Neural cell (in vitro differentiated cells): ENCODE measurements around the gene HLA-DRB1. TPM values are rescaled to one million over a fixed set of nuclear protein-coding genes. Genes with fewer than 3 reads are reported as not detected.
"Not testable (repeated sequence)": the region's sequence is repeated elsewhere in the genome, so short reads cannot be mapped to it uniquely, and the experiment has no call there.

Experiments used
- H2AFZ ChIP-seq: fragments of 200-600, 300-800 bp; sonication (generic), shearing (Covaris generic); 2 replicates; pipeline ENCODE4 v1.6.0; 2014; ENCODE audit warnings: low read depth, mild to moderate bottlenecking, antibody characterized with exemption, low read length, moderate library complexity
- H3F3A ChIP-seq: fragments of 200-600 bp; shearing (Covaris generic); 2 replicates; pipeline ENCODE4 v1.6.1; 2016; ENCODE audit warnings: mild to moderate bottlenecking, moderate library complexity, mixed read lengths, antibody characterized with exemption, low read length; ENCODE audit not compliant: insufficient read depth, poor library complexity, severe bottlenecking
- H3K27ac ChIP-seq: fragments of 200-600, 300-800 bp; sonication (generic), shearing (Covaris generic); 2 replicates; pipeline ENCODE4 v1.5.1; 2014; ENCODE audit warnings: mild to moderate bottlenecking, low read length, moderate library complexity
- H3K27me3 ChIP-seq: fragments of 300-800, 200-600 bp; sonication (generic), shearing (Covaris generic); 2 replicates; pipeline ENCODE4 v1.6.0; 2014; ENCODE audit warnings: mild to moderate bottlenecking, low read depth, low read length, moderate library complexity; ENCODE audit not compliant: insufficient read depth
- H3K36me3 ChIP-seq: fragments of 300-800, 200-600 bp; sonication (generic), shearing (Covaris generic); 2 replicates; pipeline ENCODE4 v1.5.1; 2014; ENCODE audit warnings: mild to moderate bottlenecking, antibody characterized with exemption, low read length, moderate library complexity; ENCODE audit not compliant: insufficient read depth
- H3K4me2 ChIP-seq: fragments of 300-800, 200-600 bp; sonication (generic), shearing (Covaris generic); 2 replicates; pipeline ENCODE4 v1.6.0; 2014; ENCODE audit warnings: mild to moderate bottlenecking, low read length
- H3K4me3 ChIP-seq: fragments of 300-800, 200-600 bp; sonication (generic), shearing (Covaris generic); 2 replicates; pipeline ENCODE4 v1.5.1; 2014; ENCODE audit warnings: mild to moderate bottlenecking, low read length, moderate library complexity
- H3K79me2 ChIP-seq: fragments of 200-600 bp; shearing (Covaris generic); replicated peaks from 2 replicates; pipeline ENCODE4 v1.6.0; 2014; ENCODE audit warnings: mild to moderate bottlenecking, low read length, moderate library complexity; ENCODE audit not compliant: insufficient read depth
- H3K9ac ChIP-seq: fragments of 300-800, 200-600 bp; sonication (generic), shearing (Covaris generic); 2 replicates; pipeline ENCODE4 v1.6.1; 2016; ENCODE audit warnings: mild to moderate bottlenecking, low read length, mixed read lengths
- H3K9me2 ChIP-seq: fragments of 200-600 bp; shearing (Covaris generic); 2 replicates; pipeline ENCODE4 v1.6.1; 2016; ENCODE audit warnings: mild to moderate bottlenecking, low read length, mixed read lengths; ENCODE audit not compliant: insufficient read depth
- H3K9me3 ChIP-seq: fragments of 200-600, 300-800 bp; sonication (generic), shearing (Covaris generic); 2 replicates; pipeline ENCODE4 v1.6.1; 2016; ENCODE audit warnings: mild to moderate bottlenecking, mixed run types, low read length, moderate library complexity, mixed read lengths
- H4K20me1 ChIP-seq: fragments of 200-600 bp; shearing (Covaris generic); 2 replicates; pipeline ENCODE4 v1.6.1; 2016; ENCODE audit warnings: mild to moderate bottlenecking, mixed run types; ENCODE audit not compliant: insufficient read depth
- EP300 ChIP-seq: fragments of 450-650 bp; conservative IDR thresholded peaks from 2 replicates; pipeline ENCODE4 v1.6.1; 2014; ENCODE audit warnings: antibody characterized with exemption, mild to moderate bottlenecking, moderate library complexity; ENCODE audit not compliant: poor library complexity, severe bottlenecking
- EZH2 ChIP-seq: fragments of 200-600, 300-800 bp; shearing (Covaris generic), sonication (generic); IDR thresholded peaks from 2 replicates; pipeline ENCODE4 v1.6.1; 2014; ENCODE audit warnings: antibody characterized with exemption, low read length, borderline replicate concordance, mild to moderate bottlenecking; ENCODE audit not compliant: insufficient read depth, poor library complexity, severe bottlenecking
- MXI1 ChIP-seq: fragments of 450-650 bp; conservative IDR thresholded peaks from 2 replicates; pipeline ENCODE4 v1.6.1; 2014; ENCODE audit warnings: antibody characterized with exemption, mild to moderate bottlenecking; ENCODE audit not compliant: poor library complexity, severe bottlenecking
- POLR2AphosphoS5 ChIP-seq: IDR thresholded peaks from 2 replicates; pipeline ENCODE4 v1.6.1; 2012
- RAD21 ChIP-seq: fragments of 450-650 bp; conservative IDR thresholded peaks from 2 replicates; pipeline ENCODE4 v1.6.1; 2014; ENCODE audit warnings: antibody characterized with exemption, mild to moderate bottlenecking, moderate library complexity
- SMC3 ChIP-seq: fragments of 450-650 bp; conservative IDR thresholded peaks from 2 replicates; pipeline ENCODE4 v1.6.1; 2014; ENCODE audit warnings: antibody characterized with exemption, mild to moderate bottlenecking, moderate library complexity; ENCODE audit not compliant: poor library complexity
- TAF1 ChIP-seq: IDR thresholded peaks from 2 replicates; pipeline ENCODE4 v1.6.1; 2012; ENCODE audit warnings: low read depth
- polyA plus RNA-seq: library from polyadenylated mRNA; depleted of rRNA; stranded (reverse); fragments of >200 nt; gene quantifications from 2 replicates; pipeline ENCODE4 v1.2.3, GENCODE V29; 2014
- TF ChIP-seq, protein P1 (sequence below): IDR thresholded peaks from 2 replicates; pipeline ENCODE4 v1.6.1; 2012; ENCODE audit warnings: borderline replicate concordance
- TF ChIP-seq, protein P2 (sequence below): fragments of 450-650 bp; IDR thresholded peaks from 2 replicates; pipeline ENCODE4 v1.5.1; 2014; ENCODE audit warnings: antibody characterized with exemption, mild to moderate bottlenecking, moderate library complexity; ENCODE audit not compliant: poor library complexity, severe bottlenecking

The HLA-DRB1 gene
- polyA plus RNA-seq, 1 donor from 2014 or later: not detected

DNA sequence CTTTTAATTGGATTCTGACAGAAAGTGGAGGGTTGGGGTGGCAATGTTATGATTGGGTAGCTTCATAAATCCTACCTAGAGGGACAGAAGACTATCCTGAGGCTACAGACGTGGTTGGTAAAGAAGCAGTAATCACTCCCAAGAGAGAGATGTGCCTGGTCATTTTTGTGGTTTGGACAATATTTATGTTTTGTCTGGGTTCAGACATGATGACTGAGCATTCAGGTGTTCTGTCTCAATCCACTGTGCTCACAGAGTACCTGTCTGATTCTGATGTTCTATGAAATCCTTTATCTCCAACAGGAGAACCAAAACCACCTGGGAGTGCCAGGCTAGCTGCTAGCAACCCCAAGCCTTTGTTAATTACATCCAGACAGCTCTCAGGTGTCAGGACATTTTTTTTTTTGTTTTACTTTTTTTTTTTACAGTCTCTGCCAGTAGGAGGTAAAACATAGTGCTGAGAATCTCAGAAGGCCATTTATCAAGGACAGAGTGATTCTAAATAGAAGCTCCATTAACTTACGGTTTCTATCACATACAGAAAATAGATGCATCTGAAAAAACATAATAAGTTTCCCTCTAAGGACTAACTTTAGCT, 46.0 kb upstream of the HLA-DRB1 start:
- Histone ChIP-seq H3K36me3 (no peaks in the 10 kb centered on the region), H3K27ac (no peak overlapping the region), H3K4me3 (no peak overlapping the region), H3K9me3 (no peaks in the 10 kb centered on the region), H4K20me1 (no peaks in the 10 kb centered on the region), H3K4me2 (no peak overlapping the region), H3K9me2 (no peaks in the 10 kb centered on the region), H3K27me3 (no peaks in the 10 kb centered on the region), H3K79me2 (no peaks in the 10 kb centered on the region), H3K9ac (no peak overlapping the region), H2AFZ (no peak overlapping the region), H3F3A (no peaks in the 10 kb centered on the region)
- TF ChIP-seq SMC3: no peak
- TF ChIP-seq RAD21: no peak
- no peak for TF ChIP-seq EZH2
- TF ChIP-seq, protein P1, sequence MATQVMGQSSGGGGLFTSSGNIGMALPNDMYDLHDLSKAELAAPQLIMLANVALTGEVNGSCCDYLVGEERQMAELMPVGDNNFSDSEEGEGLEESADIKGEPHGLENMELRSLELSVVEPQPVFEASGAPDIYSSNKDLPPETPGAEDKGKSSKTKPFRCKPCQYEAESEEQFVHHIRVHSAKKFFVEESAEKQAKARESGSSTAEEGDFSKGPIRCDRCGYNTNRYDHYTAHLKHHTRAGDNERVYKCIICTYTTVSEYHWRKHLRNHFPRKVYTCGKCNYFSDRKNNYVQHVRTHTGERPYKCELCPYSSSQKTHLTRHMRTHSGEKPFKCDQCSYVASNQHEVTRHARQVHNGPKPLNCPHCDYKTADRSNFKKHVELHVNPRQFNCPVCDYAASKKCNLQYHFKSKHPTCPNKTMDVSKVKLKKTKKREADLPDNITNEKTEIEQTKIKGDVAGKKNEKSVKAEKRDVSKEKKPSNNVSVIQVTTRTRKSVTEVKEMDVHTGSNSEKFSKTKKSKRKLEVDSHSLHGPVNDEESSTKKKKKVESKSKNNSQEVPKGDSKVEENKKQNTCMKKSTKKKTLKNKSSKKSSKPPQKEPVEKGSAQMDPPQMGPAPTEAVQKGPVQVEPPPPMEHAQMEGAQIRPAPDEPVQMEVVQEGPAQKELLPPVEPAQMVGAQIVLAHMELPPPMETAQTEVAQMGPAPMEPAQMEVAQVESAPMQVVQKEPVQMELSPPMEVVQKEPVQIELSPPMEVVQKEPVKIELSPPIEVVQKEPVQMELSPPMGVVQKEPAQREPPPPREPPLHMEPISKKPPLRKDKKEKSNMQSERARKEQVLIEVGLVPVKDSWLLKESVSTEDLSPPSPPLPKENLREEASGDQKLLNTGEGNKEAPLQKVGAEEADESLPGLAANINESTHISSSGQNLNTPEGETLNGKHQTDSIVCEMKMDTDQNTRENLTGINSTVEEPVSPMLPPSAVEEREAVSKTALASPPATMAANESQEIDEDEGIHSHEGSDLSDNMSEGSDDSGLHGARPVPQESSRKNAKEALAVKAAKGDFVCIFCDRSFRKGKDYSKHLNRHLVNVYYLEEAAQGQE: no peak
- TF ChIP-seq, protein P2, sequence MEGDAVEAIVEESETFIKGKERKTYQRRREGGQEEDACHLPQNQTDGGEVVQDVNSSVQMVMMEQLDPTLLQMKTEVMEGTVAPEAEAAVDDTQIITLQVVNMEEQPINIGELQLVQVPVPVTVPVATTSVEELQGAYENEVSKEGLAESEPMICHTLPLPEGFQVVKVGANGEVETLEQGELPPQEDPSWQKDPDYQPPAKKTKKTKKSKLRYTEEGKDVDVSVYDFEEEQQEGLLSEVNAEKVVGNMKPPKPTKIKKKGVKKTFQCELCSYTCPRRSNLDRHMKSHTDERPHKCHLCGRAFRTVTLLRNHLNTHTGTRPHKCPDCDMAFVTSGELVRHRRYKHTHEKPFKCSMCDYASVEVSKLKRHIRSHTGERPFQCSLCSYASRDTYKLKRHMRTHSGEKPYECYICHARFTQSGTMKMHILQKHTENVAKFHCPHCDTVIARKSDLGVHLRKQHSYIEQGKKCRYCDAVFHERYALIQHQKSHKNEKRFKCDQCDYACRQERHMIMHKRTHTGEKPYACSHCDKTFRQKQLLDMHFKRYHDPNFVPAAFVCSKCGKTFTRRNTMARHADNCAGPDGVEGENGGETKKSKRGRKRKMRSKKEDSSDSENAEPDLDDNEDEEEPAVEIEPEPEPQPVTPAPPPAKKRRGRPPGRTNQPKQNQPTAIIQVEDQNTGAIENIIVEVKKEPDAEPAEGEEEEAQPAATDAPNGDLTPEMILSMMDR: no peak
- TF ChIP-seq MXI1: no peak
- TF ChIP-seq POLR2AphosphoS5: no peak
- TF ChIP-seq TAF1: no peak
- TF ChIP-seq EP300: no peak

DNA sequence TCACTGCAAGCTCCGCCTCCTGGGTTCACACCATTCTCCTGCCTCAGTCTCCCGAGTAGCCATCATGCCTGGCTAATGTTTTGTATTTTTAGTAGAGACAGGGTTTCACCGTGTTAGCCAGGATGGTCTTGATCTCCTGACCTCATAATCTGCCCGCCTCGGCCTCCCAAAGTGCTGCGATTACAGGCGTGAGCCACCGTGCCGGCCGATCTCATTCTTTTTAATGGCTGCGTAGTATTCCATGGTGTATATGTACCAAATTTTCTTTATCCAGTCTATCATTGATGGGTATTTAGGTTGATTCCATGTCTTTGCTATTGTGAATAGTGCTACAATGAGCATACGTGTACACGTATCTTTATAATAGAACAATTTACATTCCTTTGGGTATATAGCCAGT, 40.1 kb upstream of the HLA-DRB1 start:
- H3K27me3 ChIP-seq, H3K9me2 ChIP-seq, H3F3A ChIP-seq, H4K20me1 ChIP-seq, H3K9me3 ChIP-seq, H3K4me3 ChIP-seq, H3K36me3 ChIP-seq, H2AFZ ChIP-seq, H3K9ac ChIP-seq, H3K27ac ChIP-seq, H3K79me2 ChIP-seq, H3K4me2 ChIP-seq: not testable (repeated sequence)

DNA sequence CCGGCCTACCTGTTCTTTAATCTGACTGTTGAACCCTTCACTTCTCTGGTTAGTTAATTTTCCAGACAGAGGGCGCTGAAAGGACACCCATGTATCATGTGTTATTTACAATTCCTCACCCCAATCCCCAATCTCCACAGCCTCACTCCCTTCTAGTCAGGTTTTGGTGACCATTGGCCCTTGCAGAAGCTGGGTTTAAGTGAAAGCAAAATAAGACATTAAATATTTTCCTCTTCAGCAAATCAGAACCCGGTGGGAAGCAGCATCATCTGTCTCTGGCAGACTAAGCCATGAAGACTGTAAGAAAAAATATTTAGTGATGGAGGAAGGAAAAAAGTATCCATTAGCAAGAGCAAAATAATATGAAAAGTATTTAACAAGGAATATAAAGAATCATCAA, 38.2 kb upstream of the HLA-DRB1 start:
- Histone ChIP-seq H3K4me2 (no peak overlapping the region), H3K9me2 (no peaks in the 10 kb centered on the region)
- TF ChIP-seq EZH2 (no peak), RAD21 (no peak), SMC3 (no peak)
- TF ChIP-seq, protein P2: no peak
- TF ChIP-seq, protein P1: no peak

More for the DNA sequence above, 38.2 kb upstream of the HLA-DRB1 start:
- no peak overlapping the region for H3K9ac ChIP-seq
- H3F3A ChIP-seq: no peaks in the 10 kb centered on the region
- no peaks in the 10 kb centered on the region for H3K27me3 ChIP-seq
- H3K36me3 ChIP-seq: no peaks in the 10 kb centered on the region
- no peaks in the 10 kb centered on the region for H4K20me1 ChIP-seq
- no peaks in the 10 kb centered on the region for H3K9me3 ChIP-seq
- no peak overlapping the region for H2AFZ ChIP-seq
- no peaks in the 10 kb centered on the region for H3K79me2 ChIP-seq
- no peak overlapping the region for H3K4me3 ChIP-seq
- H3K27ac ChIP-seq: no peak overlapping the region
